Dendritic cell treated with granulocyte-macrophage colony-stimulating factor and Interleukin-4, amounts not matched to agents 40 ng/mL and 50 ng/mL, for 4 days (primary cell): ENCODE data around the gene RSPO3.

Source experiments
- H3K27ac Mint-ChIP-seq: one replicate; pipeline ENCODE4 v1.8.0; 2022; ENCODE audit warnings: mild to moderate bottlenecking, mixed read lengths
- H3K27me3 Mint-ChIP-seq: one replicate; pipeline ENCODE4 v1.8.0; 2022; ENCODE audit warnings: mild to moderate bottlenecking, mixed read lengths
- H3K36me3 Mint-ChIP-seq: one replicate; pipeline ENCODE4 v1.8.0; 2022; ENCODE audit warnings: low read depth, mixed read lengths
- H3K4me1 Mint-ChIP-seq: one replicate; pipeline ENCODE4 v1.8.0; 2022; ENCODE audit warnings: low read depth, mixed read lengths
- H3K4me3 Mint-ChIP-seq: one replicate; pipeline ENCODE4 v1.8.0; 2022; ENCODE audit warnings: mild to moderate bottlenecking, moderate library complexity, mixed read lengths
- H3K9me3 Mint-ChIP-seq: one replicate; pipeline ENCODE4 v1.8.0; 2022; ENCODE audit warnings: mixed read lengths
- intact Hi-C: fragments of 100-400 bp; cut with micrococcal nuclease; formaldehyde crosslinking; loops from one replicate; pipeline ENCODE4 v1.15.0; 2022

RSPO3 gene, protein sequence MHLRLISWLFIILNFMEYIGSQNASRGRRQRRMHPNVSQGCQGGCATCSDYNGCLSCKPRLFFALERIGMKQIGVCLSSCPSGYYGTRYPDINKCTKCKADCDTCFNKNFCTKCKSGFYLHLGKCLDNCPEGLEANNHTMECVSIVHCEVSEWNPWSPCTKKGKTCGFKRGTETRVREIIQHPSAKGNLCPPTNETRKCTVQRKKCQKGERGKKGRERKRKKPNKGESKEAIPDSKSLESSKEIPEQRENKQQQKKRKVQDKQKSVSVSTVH

DNA sequence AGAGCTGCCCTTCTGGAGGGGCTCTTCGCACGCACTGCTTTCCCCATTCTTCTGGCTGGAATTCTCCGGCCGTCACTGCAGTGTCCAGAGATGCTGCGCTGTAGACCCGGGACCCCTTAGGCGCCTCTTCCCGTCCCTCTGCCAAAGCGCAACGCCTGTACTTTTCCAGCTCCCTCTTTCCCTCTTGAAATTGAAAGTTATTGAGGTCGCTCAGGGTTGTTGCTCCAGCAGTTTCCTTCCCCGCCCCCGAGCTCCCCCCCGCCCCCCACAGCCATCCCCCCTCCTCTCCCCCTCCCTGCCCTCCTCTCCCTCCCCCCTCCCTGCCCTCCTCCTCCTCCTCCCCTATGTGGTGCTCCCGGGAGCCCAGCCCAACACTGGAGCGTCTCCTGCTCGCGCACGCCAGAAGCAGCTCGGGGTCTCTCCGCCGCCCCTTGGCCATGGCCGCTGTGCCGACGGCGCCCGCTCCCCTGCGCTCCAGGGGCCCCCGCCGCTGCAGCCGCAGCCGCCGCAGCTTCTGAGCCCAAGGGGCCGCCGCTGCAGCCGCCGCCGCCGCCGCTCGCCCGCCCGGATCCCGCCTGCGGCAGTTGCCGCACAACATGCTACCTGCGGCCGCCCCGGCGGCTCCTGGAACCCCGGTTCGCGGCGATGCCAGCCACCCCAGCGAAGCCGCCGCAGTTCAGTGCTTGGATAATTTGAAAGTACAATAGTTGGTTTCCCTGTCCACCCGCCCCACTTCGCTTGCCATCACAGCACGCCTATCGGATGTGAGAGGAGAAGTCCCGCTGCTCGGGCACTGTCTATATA lies at the start of gene RSPO3:
TSS of gene RSPO3 (plus strand) at position 374 of the 804 bp plus-strand sequence. CDS start 522 bp downstream, outside the sequence.
- peaks cover 64% of the 10 kb centered on the region for H3K27me3 Mint-ChIP-seq

DNA sequence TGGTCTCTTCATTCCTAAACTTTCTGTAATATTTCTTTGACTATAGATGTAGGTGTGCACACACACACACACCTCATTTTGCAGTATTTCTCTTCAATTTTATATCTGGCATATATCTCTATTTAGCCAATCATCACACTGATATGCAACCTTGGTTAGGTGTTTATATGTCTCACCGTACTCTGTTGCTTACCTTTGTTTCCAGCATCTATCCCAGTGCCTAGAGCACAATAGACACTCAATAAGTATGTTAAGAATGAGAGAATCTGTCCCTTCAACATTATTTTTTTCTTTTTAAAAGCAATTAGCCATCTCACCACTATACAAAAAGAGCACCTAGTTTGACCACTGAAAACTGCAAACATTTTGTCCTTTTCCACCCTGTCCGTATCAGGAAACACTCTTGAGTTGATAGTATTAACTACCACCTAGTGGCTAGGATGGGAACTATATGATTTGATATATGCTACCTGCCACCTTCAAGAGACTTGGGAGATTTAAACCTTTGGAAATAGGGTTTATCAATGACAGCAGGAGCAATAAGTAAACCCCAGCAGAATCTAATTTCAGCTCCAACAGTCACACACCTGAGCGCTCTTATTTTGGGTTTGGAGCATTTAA lies 48.7 kb upstream of the RSPO3 start:
- no peaks in the 10 kb centered on the region for H3K9me3 Mint-ChIP-seq
- no peak overlapping the region for H3K27ac Mint-ChIP-seq
- H3K27me3 Mint-ChIP-seq = peaks cover 2% of the 10 kb centered on the region
- no peaks in the 10 kb centered on the region for H3K4me1 Mint-ChIP-seq
- no peak overlapping the region for H3K4me3 Mint-ChIP-seq
- H3K36me3 Mint-ChIP-seq = no peaks in the 10 kb centered on the region
- intact Hi-C loops = no loop called here

More for the DNA sequence above, at the start of gene RSPO3:
- Mint-ChIP-seq H3K4me3 (peak within 1 kb of the TSS; percentile 80), H3K9me3 (no peaks in the 10 kb centered on the region), H3K4me1 (peaks cover 35% of the 10 kb centered on the region), H3K27ac (no peak within 1 kb of the TSS), H3K36me3 (no peaks in the 10 kb centered on the region)
- intact Hi-C loops = no loop called here

DNA sequence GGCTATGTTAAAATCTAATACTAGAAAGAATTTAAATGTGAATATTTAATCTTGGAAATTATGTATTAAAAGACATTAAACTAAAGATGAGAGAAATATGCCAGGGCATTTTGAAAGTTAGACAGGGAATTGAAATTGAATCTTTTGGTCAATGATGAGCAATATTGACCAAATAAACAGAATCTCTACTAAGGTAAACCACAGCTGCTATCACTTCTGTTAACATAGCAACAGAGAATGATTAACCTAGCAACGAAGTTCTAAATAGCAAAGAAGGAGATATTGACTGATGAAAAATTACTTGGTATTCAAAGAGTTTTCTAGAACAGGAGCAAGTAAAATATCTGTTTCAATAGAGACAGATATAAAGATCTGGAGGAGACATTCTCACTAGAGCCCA lies 45.2 kb upstream of the RSPO3 start:
- H3K4me1 Mint-ChIP-seq = no peaks in the 10 kb centered on the region
- intact Hi-C loops = no loop called here
- no peak overlapping the region for H3K27ac Mint-ChIP-seq
- H3K27me3 Mint-ChIP-seq = peaks cover 2% of the 10 kb centered on the region
- H3K36me3 Mint-ChIP-seq = no peaks in the 10 kb centered on the region
- H3K9me3 Mint-ChIP-seq = no peaks in the 10 kb centered on the region
- H3K4me3 Mint-ChIP-seq = no peak overlapping the region

DNA sequence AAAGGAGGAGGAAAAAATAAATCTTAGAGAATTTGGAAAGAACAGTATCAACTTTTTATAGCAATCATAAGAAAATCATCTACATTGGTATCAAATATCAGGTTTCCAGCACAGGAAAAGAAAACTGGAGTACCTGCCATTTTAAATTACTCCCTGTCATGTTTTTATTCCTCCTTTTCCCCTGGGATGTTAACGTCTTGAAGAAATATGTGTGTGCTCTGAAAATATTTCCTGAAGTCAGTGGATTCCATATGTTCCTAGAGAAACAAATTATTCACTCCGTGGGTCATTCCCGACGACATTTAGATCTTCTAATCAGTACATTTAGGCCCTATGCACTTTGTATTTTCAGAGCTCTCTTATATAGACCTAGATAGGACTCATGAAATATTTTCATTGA lies 42.0 kb upstream of the RSPO3 start:
- Mint-ChIP-seq H3K4me1 (no peaks in the 10 kb centered on the region), H3K36me3 (no peaks in the 10 kb centered on the region), H3K4me3 (no peak overlapping the region), H3K27me3 (peaks cover 2% of the 10 kb centered on the region), H3K27ac (no peak overlapping the region), H3K9me3 (no peaks in the 10 kb centered on the region)
- intact Hi-C loops = no loop called here

DNA sequence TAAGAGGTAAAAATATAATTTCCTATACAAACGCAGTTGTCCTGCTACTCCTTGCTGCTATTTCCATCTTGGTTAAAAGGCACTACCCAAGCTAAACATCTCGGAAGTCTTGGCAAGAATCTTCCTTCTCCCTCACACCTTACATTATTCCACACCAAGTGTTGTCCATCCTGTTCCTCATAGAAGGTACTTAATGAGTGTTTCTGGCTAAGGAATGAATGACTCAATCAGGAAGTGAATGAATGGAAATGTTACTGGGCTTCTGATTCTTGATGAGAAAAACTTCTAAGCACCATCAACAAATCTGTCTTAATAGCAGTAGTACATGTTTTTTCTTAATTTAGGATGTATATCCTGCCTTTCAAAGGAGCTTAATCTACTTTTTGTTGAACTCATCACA lies 40.6 kb upstream of the RSPO3 start:
- Mint-ChIP-seq H3K27ac (no peak overlapping the region), H3K9me3 (no peaks in the 10 kb centered on the region), H3K4me3 (no peak overlapping the region), H3K27me3 (no peaks in the 10 kb centered on the region), H3K4me1 (no peaks in the 10 kb centered on the region), H3K36me3 (no peaks in the 10 kb centered on the region)
- intact Hi-C loops = no loop called here

DNA sequence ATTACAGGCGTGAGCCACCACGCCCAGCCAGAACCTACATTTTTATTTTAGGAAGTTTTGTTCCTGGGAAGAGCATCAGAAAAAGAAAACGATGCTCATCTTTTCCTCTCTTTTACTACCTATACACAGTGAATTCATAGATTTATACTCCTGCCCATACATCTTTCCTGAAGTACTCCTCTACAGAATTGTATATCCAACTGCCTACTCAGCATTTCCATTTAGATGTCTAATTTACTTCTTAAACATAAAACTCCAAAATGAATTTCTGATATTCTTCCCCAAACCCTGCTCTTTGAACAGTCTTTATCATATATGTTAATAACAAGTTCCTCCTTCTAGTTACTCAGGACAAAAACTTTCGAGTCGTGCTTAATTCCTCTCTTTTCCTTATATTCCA lies 39.8 kb upstream of the RSPO3 start:
- Mint-ChIP-seq H3K4me3 (no peak overlapping the region), H3K27me3 (no peaks in the 10 kb centered on the region), H3K4me1 (no peaks in the 10 kb centered on the region), H3K9me3 (no peaks in the 10 kb centered on the region), H3K36me3 (no peaks in the 10 kb centered on the region), H3K27ac (no peak overlapping the region)
- intact Hi-C loops = no loop called here

DNA sequence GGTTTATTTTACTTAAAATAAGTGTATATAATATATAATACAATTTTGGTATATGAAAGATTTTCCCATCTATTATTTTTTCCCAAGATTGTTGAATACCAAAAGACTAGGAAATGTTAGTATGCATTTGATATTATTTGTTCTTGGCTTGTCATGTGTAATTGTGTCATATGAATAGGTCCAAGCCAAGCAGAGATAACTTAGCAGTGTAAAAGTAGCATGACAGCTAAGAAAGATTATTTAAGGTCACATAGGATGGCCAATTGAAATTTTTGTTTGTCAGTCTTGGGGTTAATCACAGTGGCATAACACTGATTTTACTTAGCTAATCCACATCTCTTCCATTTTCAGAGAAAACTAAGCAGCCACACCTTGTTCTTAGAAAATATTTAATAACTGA lies 38.8 kb upstream of the RSPO3 start:
- H3K36me3 Mint-ChIP-seq = no peaks in the 10 kb centered on the region
- no peak overlapping the region for H3K27ac Mint-ChIP-seq
- no peaks in the 10 kb centered on the region for H3K9me3 Mint-ChIP-seq
- intact Hi-C loops = no loop called here
- no peaks in the 10 kb centered on the region for H3K27me3 Mint-ChIP-seq
- no peak overlapping the region for H3K4me3 Mint-ChIP-seq
- H3K4me1 Mint-ChIP-seq = no peaks in the 10 kb centered on the region

DNA sequence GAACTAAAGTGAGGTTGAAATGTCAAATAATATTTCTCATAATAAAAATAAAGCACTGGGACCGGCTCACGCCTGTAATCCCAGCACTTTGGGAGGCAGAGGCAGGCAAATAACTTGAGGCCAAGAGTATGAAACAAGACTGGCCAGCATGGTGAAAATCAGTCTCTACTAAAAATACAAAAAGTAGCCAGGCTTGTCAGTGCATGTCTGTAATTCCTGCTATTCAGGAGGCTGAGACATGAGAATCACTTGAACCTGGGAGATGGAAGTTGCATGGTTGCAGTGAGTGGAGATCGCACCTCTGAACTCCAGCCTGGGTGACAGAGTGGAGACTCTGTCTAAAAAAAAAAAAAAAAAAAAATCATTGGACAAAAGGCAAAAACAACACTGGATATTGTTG lies 38.4 kb upstream of the RSPO3 start:
- no peaks in the 10 kb centered on the region for H3K9me3 Mint-ChIP-seq
- H3K36me3 Mint-ChIP-seq = no peaks in the 10 kb centered on the region
- no peaks in the 10 kb centered on the region for H3K4me1 Mint-ChIP-seq
- H3K4me3 Mint-ChIP-seq = no peak overlapping the region
- H3K27ac Mint-ChIP-seq = no peak overlapping the region
- intact Hi-C loops = no loop called here
- H3K27me3 Mint-ChIP-seq = no peaks in the 10 kb centered on the region

DNA sequence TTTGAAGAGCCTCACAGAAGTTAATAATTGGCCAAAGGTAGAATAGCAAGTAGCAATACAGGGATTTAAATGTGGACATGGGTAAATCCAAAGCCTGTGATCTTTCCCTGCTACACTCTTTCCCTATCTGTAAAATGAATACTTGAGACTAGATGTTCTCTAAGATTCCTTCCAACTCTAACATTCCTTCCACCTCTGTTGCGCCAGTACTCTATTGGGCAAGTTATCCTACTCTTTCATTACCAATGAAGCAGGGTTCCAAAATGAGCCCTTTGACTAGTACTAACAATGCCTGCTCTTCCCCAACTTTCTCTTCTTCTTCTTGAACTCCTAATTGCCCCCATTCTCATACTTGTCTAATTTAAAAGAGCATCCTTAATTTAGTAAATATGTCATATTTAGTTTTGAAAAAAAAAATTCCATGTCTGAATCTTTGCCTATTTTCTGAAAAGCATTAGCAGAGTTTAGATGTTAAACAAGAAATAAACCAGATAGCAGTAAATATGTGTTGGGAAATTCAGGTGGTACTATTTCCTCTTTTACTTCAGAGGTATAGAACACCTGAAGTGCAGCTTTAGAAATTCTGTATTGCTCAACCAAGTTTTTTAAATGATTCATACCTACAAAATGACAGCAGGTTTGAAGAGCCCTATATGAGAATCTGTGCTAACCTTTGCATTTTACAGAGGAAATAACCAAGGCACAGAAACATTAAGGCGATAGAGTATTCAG lies 35.1 kb upstream of the RSPO3 start:
- Mint-ChIP-seq H3K4me3 (no peak overlapping the region), H3K36me3 (no peaks in the 10 kb centered on the region), H3K27ac (no peak overlapping the region), H3K4me1 (no peaks in the 10 kb centered on the region), H3K27me3 (no peaks in the 10 kb centered on the region), H3K9me3 (no peaks in the 10 kb centered on the region)
- intact Hi-C loops = no loop called here

DNA sequence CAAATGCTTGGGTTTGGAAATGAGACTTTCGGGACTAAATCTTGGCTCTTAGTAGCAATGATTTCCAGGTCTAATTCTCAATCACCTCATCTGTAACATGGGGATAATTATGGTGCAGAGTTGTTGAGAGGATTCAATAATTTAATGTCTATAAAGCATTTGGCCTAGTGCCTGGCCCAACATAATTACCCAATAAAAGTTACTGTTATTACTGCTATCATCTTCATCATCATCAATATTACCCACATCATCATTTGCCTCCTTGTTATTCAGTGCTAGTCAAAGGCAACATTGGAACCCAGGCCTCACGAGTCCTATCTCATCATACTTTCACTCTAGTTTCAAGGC lies 34.5 kb upstream of the RSPO3 start:
- Mint-ChIP-seq H3K4me1 (no peaks in the 10 kb centered on the region), H3K9me3 (no peaks in the 10 kb centered on the region), H3K27me3 (no peaks in the 10 kb centered on the region), H3K4me3 (no peak overlapping the region), H3K36me3 (no peaks in the 10 kb centered on the region), H3K27ac (no peak overlapping the region)
- intact Hi-C loops = no loop called here

DNA sequence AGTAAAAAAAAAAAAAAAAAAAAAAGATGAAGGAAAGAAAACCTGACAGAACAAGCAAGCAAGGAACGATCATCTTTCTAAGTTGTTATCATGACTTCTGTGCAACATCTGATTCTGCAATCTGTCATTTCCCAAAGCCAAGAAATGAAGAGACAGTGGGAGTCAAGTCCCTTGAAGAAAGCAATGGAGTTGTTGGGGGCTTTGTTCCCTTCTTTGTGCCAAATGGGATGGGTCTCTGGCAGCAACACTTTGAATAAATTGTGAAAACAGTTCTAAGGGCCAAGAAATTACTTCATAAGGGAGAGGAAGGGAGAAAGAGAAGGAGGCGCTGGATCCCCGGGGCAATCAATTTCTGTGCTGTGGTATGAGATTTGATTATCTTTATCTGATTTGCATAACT lies 33.3 kb upstream of the RSPO3 start:
- Mint-ChIP-seq H3K9me3 (no peaks in the 10 kb centered on the region), H3K4me1 (no peaks in the 10 kb centered on the region), H3K4me3 (no peak overlapping the region), H3K27me3 (no peaks in the 10 kb centered on the region), H3K36me3 (no peaks in the 10 kb centered on the region), H3K27ac (no peak overlapping the region)
- intact Hi-C loops = no loop called here

DNA sequence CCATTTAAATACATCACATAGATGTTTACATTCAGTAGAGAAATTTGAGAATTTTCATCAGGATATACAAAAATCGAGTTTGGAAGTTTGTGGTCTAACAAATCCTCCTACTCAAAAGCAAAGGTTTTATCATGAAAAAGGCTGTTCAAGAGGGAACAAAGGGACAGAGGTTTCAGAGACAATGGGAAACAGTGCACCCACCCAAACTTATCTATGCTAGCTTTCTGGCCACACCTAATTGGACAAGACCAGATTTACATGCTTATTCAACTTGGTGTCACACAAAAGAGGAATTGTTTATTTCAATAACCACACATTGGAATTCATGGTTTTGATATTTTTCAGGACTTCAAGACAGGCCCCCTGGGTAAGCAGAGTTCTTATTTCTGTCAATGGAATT lies 28.4 kb upstream of the RSPO3 start:
- Mint-ChIP-seq H3K27ac (no peak overlapping the region), H3K27me3 (peaks cover 5% of the 10 kb centered on the region), H3K36me3 (no peaks in the 10 kb centered on the region), H3K4me1 (no peaks in the 10 kb centered on the region), H3K4me3 (no peak overlapping the region), H3K9me3 (no peaks in the 10 kb centered on the region)
- intact Hi-C loops = no loop called here

DNA sequence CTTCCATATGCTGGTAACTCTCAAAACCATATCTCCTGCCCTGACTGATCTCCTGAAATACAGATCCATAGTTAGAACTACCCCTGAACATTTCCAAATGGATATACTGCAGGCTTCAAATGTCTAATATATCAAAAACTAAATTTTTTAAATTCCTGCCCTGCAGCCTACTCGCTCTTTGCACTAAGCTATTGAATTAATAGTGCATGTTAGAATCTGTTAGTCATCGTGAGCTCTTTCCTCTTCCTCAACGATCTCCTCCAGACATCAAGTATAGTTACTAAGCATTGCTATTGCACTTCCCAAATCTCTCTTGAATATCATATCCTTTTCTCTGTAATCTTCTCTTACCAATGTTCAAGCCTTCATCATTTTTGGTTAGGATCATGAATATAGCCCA lies 26.0 kb upstream of the RSPO3 start:
- H3K36me3 Mint-ChIP-seq = no peaks in the 10 kb centered on the region
- no peak overlapping the region for H3K4me3 Mint-ChIP-seq
- H3K27me3 Mint-ChIP-seq = peaks cover 11% of the 10 kb centered on the region
- H3K9me3 Mint-ChIP-seq = no peaks in the 10 kb centered on the region
- no peaks in the 10 kb centered on the region for H3K4me1 Mint-ChIP-seq
- intact Hi-C loops = no loop called here
- H3K27ac Mint-ChIP-seq = no peak overlapping the region

DNA sequence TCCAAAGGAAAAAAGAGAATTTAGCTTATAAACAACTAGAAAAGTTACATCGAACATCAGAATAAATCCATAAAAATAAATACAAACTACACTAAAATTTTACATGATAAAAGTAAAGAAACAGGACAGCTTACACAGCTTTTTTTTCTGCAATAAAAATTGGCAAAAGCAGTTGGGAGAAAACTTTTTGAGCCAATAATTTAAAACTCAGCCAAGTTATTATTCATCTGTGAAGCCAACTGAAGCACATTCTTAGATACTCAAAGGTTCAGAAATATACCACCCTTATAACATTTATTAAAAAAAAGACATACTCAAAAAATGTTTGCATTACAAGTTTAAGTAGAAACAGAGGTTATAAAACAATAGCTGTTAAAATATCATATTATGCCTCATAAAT lies 23.7 kb upstream of the RSPO3 start:
- H3K9me3 Mint-ChIP-seq = no peaks in the 10 kb centered on the region
- H3K4me1 Mint-ChIP-seq = no peaks in the 10 kb centered on the region
- H3K27me3 Mint-ChIP-seq = peaks cover 14% of the 10 kb centered on the region
- intact Hi-C loops = no loop called here
- no peak overlapping the region for H3K27ac Mint-ChIP-seq
- H3K4me3 Mint-ChIP-seq = no peak overlapping the region
- no peaks in the 10 kb centered on the region for H3K36me3 Mint-ChIP-seq
